Cerebellar nuclear complex (tissue), 1 donor: ENCODE results near the gene ANXA3.
"Not testable (repeated sequence)": the region's sequence is repeated elsewhere in the genome, so short reads cannot be mapped to it uniquely, and the experiment has no call there.

Experiments
- DNase-seq, 2 experiments: peaks; one replicate each; lab custom pipeline; 2025; lab: John Stamatoyannopoulos, UW

The ANXA3 gene

DNA sequence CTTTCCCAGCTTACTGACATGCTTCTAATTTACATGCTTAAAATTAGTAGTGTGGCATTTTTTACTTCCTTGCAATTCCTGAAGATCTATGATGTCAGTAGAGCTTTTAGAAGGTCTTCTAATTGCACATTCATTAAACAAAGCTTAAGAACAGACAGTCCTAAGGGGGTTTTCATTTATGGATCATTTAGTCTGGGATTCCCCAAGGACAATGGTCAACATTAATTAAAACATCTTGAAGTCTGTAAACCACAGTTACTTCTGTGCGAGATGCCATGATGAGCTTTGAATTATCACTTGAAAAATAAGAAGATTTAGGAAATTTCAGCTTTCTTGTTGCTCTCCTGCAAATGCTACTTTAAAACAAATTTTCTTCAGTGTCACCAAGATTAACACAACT, 20.2 kb downstream of the ANXA3 start:
- no peak for DNase-seq

DNA sequence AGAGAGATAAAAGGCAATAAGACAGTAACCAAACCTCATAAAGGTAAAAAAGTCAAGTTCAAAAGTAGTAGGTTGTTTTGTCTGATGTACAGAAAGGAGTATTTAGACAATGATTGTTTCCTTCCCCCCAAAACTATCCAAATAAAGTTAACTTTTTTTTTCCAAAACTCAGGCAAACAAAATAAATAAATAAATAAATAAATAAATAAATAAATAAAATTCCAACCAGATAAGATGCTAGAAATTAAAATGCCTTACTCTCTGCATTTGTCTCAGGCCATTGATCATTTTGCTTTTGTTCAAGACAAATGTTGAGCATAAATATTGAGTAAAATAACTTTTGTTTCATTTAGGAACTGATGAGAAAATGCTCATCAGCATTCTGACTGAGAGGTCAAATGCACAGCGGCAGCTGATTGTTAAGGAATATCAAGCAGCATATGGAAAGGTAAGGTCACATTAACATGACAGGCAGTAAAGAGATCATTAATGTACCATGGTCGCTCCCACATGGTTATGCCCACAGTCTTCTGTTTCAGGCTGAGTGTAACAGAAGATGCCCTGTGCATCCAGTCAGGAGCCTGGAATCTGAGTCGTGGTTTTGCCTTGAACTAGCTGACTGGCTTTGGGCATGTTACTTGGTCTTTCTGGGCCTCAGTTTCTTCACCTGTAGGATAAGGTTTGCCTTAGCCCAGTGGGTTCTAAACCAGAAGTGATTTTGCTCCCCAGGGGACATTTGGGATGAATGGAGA, 27.3 kb downstream of the ANXA3 start:
- DNase-seq: no peak

DNA sequence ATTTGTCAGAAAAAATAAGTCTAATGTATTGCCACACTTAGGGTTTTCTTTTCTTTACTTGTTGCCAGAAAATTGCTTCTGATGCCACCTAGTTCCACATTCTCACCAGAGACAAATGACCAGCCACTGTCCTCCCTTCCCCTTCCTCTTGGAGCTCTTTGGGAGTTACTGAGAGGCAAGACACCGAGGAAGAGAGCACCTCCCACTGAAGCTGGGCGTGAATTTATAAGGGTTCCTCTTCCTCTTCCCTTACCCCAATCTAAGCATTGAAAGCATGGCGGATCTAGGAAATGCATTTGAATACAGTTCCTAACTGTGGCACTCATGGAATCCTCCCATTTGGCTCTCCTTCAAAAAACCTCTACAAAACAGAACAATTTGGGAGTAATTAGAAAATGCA, 30.0 kb downstream of the ANXA3 start:
- no peak for DNase-seq

DNA sequence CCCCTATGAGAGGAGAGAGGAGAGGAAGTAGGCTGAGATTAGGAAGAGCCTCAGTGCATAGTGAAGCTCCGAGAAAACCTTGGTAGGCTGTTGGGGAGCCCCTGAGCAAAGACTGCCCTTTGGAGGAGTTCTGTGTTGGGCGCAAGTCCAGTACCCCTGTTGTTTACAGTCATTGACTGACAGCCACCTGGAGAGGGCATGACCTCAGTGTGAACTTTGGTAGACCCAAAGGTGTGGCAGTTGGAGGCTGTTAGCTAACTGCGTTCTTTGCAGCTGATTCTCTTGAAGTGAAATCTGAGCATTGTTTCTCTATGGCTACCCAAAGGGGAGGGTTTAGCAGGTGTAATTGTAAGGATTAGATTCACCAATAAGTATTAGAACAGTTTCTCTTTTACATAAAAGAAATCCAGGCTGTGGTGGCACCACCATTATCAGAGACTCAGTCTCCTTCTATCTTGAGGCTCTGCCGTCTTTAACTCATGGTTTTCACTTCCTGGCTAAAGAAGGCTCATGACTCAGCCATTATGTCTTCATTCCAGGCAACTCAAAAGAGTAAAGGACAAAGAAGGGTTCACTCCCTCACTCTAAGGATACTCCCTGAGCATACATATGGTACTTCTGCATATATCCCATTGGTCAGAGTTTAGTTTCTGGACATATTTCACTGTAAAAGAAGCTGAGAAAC, 33.4 kb downstream of the ANXA3 start:
- no peak for DNase-seq

DNA sequence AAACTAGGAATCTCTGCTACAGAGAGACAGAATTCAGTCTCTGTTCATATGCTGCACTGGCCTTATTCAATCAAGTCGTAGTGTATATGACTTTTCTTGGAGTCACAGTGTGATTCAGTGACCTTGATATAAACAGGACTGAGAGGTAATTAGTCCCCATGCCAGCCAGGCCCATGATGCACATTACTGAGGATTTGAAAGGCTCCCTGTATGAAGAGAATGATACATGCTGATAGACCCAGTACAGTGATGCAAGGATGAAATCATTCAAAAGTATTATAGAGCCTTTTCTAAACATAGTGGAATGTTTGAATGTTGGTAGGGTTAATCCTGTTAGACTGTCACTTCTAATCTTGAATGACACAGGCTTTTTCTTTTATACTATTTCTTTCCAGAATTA, 34.1 kb downstream of the ANXA3 start:
- no peak for DNase-seq

DNA sequence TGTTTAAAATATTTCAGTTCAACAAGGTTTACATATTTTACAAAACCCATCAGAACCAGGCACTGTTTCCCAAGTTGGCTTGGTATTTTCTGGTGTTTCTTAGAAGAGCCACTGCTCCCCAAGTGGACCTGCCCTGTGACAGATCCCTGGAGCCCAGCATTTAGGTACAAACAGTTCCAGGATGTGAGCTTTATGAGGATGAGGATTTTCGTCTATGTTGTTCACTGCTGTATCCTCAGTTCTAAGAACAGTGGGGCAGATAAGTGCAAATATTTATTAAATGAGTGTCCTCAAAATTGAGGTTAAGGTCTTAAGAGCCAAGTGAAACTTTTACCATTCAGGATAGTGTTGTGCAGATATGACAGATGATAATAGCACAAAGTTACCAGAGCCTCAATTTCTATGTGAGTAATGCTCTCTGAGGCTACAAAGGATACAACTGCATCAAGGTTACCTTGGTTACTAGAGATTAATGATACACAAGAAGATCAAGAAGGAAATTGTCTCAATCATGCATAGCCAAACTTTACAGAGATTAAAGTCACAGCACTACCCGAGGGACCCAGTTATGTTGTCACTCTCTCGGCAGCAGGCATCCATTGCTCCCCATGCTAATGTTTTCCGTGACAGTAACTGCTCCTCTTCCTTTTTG, 37.5 kb downstream of the ANXA3 start:
- no peak for DNase-seq

DNA sequence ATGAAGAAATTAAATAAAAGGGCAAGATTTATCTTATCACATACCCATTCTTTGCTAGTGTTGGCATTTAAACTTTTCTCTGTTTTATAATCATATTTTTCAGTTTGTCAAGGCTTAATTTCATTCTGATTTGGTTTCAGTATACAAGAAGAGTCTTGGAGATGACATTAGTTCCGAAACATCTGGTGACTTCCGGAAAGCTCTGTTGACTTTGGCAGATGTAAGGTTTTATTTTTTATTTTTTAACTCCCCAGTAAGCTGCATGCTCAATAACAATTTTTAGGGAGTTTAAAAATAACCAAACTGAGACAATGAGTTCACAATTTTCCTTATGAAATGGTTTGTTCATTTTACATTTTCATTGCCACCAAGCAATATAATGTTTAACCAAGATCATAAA, 39.8 kb downstream of the ANXA3 start:
- DNase-seq: no peak

DNA sequence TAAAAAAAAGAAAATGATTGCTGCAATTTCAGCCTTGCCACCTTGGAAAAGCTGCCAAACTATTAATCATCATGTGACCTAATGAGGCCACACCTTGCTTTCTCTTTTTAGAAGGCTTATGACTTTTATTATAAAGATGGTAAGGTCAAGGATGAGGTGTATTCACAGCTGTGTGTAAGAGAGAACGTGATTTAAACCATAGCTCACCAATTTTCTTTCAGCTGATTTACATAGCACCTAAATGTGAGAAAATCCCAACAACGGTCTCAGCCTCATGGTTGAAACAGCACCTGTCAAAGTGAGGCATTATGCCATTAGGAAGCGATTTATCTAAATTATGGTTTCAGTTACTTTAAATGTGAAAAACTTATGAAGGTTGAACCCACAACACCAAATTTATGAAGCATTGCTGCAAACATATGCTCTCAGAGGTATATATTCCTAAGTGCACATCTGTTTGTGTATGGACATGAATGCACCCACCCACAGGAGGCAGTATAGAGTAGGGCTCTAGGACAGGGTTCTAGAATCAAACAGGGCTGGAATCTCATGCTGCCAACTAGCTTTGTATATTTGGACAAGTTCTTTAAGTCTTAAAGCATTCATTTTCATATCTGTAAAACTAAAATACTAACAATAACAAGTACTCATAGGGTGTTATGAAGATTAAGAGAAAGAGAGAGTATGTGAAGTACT, 40.7 kb downstream of the ANXA3 start:
- no peak for DNase-seq

DNA sequence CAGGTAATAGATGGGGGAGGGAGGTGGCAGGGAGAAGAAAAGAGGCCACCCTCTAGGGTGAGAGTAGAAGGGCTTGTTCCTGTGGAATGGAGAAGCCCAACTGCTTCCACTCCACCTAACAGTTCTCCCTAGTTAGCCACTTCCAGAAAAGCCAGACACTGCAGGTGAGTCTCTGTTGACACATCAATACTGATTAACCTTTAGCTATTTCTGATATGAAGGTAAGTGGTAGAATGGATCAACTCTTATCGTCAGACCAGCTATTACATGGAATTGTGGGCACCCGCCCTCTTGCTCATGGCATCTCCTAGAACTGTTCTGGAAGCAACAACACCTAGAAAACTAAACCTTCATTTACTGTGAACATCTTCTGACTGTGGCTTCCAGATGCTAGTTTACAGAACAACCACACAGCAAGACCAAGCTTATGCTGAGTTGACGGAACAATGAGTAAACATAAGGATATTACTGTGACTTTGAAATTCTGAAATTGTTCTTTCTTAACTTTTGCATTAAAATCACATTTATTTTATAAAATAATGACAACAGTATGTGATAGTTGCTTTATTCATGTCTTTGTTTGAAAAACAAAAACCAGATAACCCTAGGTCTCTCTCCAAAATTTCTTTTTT, 44.7 kb downstream of the ANXA3 start:
- DNase-seq: no peak

DNA sequence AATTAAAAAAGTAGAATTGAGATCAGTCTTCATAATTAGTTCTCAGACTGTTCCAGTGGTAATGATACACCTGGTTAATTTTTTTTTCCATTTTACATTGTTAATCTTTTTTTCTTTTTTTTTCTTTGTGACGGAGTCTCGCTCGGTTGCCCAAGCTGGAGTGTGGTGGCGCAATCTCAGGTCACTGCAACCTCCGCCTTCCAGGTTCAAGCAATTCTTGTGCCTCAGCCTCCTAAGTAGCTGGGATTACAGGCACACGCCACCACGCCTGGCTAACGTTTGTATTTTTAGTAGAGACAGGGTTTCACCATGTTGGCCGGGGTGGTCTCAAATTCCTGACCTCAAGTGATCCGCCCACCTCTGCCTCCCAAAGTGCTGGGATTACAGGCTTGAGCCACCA, 46.9 kb downstream of the ANXA3 start:
- not testable (repeated sequence) for DNase-seq

DNA sequence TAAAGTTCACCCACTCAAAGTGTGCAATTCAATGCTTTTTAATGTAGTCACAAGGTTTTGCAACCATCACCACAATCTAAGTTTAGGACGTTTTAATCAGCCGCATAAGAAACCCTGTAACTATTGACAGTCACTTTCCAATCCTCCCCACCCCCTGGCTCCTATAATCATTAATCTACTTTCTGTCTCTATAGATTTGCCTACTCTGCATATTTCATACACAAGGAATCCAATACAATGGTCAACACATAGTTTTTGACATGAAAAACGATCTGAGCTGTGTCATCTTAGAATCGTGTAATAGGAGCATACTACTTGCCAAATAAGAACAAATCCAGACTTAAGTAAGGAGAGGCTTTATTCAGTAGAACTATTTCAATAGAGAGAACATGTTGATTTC, 47.6 kb downstream of the ANXA3 start:
- DNase-seq: no peak

DNA sequence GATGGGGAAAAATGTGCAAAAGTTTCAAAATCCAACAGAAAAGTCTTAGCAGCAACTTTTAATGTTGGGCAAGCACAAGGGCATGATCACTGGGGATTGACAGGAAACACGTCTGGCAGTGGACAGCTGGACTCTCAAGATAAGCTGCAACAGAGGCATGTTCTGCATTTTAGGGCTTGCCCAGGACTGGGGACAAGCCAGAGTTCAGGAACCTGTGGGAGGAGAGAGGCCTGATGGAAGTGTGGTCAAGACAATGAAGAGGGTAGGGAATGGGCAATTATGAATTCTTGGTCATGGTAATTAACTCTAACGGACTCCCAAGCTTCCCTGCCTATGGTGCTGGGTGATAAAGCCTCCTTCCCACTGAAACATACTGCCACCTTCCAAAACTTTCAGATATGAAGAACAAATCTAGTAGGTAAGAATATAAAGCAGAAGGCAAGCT, 48.4 kb downstream of the ANXA3 start:
- DNase-seq: no peak

DNA sequence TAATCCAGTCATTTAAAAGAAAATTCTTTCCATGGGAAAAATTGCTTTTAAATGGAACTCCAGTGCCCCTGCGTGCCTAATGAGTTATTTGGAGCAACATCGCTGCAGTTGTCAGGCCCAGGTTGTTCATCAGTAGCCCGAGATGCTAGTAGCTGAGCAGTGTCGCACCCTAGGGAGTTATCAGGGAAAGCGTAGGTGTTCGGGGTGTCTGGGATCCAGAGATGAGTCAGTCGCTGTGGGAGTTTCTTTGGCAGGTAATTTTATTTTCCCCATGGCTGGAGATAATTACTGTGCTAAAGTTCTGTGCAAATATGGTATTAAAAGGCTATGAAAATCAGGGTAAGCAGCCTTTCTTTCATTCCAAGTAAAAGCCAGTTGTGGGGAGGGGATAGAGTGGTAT, 49.4 kb downstream of the ANXA3 start:
- no peak for DNase-seq

DNA sequence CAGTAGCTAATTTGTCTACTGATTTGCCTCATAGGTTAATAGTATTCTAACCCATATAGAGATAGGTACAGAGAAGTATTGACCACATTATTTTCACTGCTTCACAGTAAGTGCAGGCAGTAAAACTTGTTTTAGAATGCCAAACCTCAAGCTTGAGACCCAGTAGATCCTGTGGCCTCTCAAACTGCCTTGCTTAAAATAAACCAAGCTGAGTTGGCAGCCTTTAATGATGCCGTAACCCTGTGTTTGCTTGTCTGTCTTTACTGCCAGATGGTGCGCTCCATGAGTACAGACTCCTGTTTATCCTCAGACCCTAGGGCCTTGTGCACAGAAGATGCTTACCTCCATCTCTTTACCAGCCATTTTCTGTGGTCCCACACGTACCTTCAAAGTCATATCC, 50.8 kb downstream of the ANXA3 start:
- no peak for DNase-seq

DNA sequence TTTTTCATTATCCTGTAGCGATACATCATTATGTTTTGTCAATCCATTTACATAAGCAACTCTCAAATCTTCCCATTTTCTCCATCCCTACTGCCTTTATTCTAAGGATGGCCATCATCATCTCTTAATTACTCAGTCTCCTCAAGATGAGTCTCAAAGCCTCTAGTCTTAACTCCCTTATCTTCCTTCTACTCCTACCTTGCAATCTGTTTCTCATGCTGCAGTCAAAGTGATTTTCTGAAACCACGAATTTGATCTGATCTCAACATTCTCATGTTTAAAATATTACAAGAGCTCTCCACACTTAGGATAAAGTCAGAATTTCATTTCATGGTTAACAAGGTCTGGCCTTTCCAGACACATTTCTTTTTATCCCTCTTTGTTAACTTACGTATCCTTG, 51.8 kb downstream of the ANXA3 start:
- no peak for DNase-seq

DNA sequence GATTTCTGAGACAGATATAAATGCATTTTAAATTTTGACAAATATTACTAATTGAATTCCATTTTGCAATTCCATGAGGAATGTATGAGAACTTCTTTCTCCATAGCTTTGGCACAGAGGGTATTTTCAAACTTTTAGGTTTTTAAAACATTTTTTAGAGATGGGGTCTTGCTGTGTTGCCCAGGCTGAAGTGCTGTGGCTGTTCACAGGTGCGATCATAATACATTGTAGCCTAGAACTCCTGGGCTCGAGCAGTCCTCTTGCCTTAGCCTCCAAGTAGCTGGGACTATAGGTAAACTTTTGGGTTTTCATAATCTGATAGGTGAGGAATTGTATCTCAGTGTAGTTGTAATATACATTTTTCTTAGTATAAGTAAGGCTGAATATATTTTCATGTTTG, 53.4 kb downstream of the ANXA3 start:
- DNase-seq: no peak

DNA sequence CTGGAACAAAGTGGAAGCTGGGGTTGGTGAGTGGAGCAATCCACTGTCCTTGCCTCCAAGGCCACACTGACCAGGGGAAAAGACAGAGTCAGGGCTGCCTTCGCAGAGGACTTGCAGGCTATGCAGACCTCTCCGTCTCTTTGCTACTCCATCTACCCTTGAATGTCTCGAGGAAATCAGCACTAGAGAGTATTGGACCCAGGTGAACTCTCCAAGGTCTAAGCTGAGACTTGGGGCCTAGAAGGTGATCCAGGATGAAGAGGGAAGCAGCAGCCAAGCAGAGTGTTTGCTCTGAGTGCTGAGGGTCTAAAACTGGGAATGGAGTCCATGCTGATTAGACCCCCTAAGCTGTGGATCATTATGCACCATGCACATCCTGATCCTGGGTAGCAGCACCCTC, 54.5 kb downstream of the ANXA3 start:
- no peak for DNase-seq

DNA sequence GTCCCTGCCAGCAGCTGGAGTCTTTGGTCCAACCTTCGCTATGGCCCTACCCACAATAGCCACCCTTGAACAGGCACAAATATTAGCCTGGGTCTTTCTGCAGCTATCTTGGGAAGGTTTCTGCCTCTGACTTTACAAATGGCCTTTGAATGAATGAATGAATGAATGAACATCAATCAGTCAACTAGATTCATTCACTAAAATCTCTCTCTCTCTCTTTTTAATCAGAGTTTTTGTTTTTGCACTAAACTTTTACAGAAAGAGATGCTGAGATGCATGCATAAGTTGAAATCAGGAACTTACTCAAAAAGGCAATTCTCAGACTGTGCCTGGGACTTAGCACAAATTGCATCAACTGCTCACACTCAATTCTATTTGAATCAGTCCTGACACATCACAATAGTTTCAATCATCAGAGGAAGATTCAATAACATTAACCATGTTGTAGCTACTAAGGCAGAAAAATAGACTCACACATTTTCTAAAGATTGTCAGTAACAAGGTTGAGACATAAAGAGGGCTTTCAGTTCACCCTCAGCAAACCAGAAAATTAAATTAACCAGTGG, 55.0 kb downstream of the ANXA3 start:
- no peak for DNase-seq

DNA sequence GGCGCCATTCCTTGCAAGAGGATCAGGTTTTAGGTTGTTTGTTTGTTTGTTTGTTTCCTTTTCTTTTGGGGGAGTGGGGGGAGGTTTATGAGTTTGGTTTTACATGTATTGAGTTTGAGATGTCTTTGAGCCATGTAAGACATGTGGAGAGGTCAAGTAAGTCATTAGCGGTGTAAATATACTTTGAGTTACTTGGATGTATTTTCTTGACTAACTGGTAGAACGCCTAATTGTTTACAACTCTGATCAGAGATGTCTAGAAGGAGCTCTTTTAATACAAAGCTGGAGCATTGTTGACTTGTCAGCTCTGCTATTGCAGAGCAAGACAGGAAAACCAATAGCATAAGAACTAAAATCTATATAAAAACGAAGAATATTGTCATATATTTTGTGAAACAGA, 57.1 kb downstream of the ANXA3 start:
- DNase-seq: no peak

DNA sequence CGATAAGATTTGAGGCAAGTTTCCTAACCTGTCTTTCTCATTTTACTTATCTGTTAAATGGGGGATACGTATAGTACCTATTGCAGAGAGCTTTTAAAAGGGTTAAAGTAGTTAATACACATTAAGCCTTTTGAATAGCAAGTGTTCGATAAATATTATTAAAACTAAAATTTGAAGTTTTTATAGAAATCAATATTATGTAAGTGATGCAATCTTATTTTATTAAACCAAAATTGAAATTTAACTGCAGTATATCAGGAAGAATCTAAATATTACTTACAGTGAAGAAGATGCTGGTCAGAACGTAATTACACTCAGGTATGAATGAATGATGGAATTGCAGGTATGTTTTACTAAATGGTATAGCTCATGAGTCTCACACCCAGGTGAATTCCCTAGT, 58.0 kb downstream of the ANXA3 start:
- no peak for DNase-seq

DNA sequence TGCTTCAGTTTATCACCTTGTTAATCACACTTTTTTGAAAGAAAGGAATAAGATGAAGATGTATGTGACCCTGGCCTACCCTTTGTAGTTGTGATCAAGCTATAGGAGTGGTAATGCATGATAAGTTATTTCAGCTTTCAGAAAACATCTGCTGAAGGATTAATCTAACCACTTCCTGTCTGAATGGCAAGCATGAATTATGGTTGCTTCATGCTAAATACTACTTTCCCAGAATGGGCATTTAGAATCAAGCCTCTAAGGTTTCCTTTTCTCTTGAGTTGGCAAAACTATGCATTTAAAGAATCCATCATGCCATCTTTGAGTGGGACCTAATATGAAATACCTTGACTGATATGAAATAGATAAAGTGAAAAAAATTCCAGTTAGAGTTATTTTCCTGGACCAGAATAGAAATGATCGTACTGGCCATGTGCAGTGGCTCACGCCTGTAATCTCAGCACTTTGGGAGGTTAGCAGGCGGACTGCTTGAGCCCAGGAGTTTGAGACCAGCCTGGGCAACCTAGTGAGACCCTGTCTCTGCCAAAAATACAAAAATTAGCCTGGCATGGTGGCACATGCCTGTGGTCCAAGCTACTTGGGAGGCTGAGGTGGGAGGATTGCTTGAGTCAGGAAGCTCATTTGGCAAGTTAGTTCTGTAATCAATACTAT, 59.1 kb downstream of the ANXA3 start:
- no peak for DNase-seq
